RPMI7951 (cell line): ENCODE measurements around the gene TMEM272. TPM values are rescaled to one million over a fixed set of nuclear protein-coding genes. Genes with fewer than 3 reads are reported as not detected.
A peak's percentile ranks its signal among the peaks of the same experiment; 100 is the strongest.
"Not testable (repeated sequence)": the region's sequence is repeated elsewhere in the genome, so short reads cannot be mapped to it uniquely, and the experiment has no call there.

Experiments used
- DNase-seq: peaks from one replicate; pipeline ENCODE4 v3.0.0-alpha.2; 2012; ENCODE audit warnings: low read depth
- total RNA-seq: library from RNA; depleted of rRNA; stranded (reverse); fragments of >200 nt; shearing (Covaris generic); gene quantifications from 2 replicates; pipeline ENCODE4 v1.2.3, GENCODE V29; 2014

The TMEM272 gene
- total RNA-seq, 1 experiment from 2014 or later = not detected

GRCh38 chr13:51825681-51826254 lies 19.2 kb downstream of the TMEM272 start:
- DNase-seq = no peak

GRCh38 chr13:51825165-51825592 lies 19.8 kb downstream of the TMEM272 start:
- no peak for DNase-seq

- not testable (repeated sequence) for DNase-seq
Observed at GRCh38 chr13:51824712-51825111, 20.3 kb downstream of the TMEM272 start.

GRCh38 chr13:51823863-51824262 lies 21.1 kb downstream of the TMEM272 start:
- DNase-seq = no peak

- DNase-seq = no peak
Observed at GRCh38 chr13:51823359-51823758, 21.6 kb downstream of the TMEM272 start.

- no peak for DNase-seq
Observed at GRCh38 chr13:51822106-51822815, 22.7 kb downstream of the TMEM272 start.

GRCh38 chr13:51821606-51822005 lies 23.4 kb downstream of the TMEM272 start:
- DNase-seq = no peak

GRCh38 chr13:51820016-51820597 lies 24.9 kb downstream of the TMEM272 start:
- DNase-seq = no peak

- DNase-seq = no peak
Observed at GRCh38 chr13:51819544-51819943, 25.4 kb downstream of the TMEM272 start.

GRCh38 chr13:51818781-51819511 lies 26.0 kb downstream of the TMEM272 start:
- DNase-seq = peak; percentile 40

GRCh38 chr13:51818276-51818675 lies 26.7 kb downstream of the TMEM272 start:
- no peak for DNase-seq

- no peak for DNase-seq
Observed at GRCh38 chr13:51817717-51818116, 27.3 kb downstream of the TMEM272 start.

- DNase-seq = peak; percentile 31
Observed at GRCh38 chr13:51816604-51817249, 28.2 kb downstream of the TMEM272 start.

- DNase-seq = no peak
Observed at GRCh38 chr13:51815848-51816247, 29.1 kb downstream of the TMEM272 start.

- DNase-seq = peak; percentile 56
Observed at GRCh38 chr13:51814825-51815650, 29.9 kb downstream of the TMEM272 start.

GRCh38 chr13:51814071-51814470 lies 30.9 kb downstream of the TMEM272 start:
- no peak for DNase-seq

GRCh38 chr13:51811920-51812451 lies 33.0 kb downstream of the TMEM272 start:
- no peak for DNase-seq

- DNase-seq = no peak
Observed at GRCh38 chr13:51811046-51811445, 33.9 kb downstream of the TMEM272 start.

GRCh38 chr13:51808811-51809210 lies 36.2 kb downstream of the TMEM272 start:
- DNase-seq = no peak

GRCh38 chr13:51807041-51807440 lies 37.9 kb downstream of the TMEM272 start:
- no peak for DNase-seq

- DNase-seq = peak; percentile 15
Observed at GRCh38 chr13:51806566-51806965, 38.4 kb downstream of the TMEM272 start.
